HCT116 (cell line): ENCODE measurements around the gene CFAP45. TPM values are rescaled to one million over a fixed set of nuclear protein-coding genes. Genes with fewer than 3 reads are reported as not detected.

ENCODE experiments used
- ATAC-seq: fragments of 200-7000 bp; cut with Tn5 transposase; 2 replicates; pipeline ENCODE4 v1.9.1; 2020; ENCODE audit warnings: mild to moderate bottlenecking, moderate library complexity
- BruUV-seq: library from RNA; stranded (reverse); fragments of 400-500 nt; replicated peaks from 2 replicates; lab custom pipeline; 2021; lab: Mats Ljungman, UMichigan
- CTCF ChIA-PET: fragments of 300-600 bp; sonication (Branson Sonifier 250); formaldehyde crosslinking; loops from one replicate; lab custom pipeline; 2021; ENCODE audit warnings: antibody characterized with exemption; lab: Charles Lee
- POLR2A ChIA-PET: fragments of 300-600, 350-600 bp; sonication (Branson Sonifier 250); formaldehyde crosslinking; loops from one replicate; lab custom pipeline; 2021; ENCODE audit warnings: antibody characterized with exemption; lab: Charles Lee
- RAD21 ChIA-PET, 2 experiments: fragments of 300-600 bp; sonication (Branson Sonifier 250); formaldehyde crosslinking; loops; one replicate each; lab custom pipeline; 2023; ENCODE audit warnings: low total read pairs in 2 of 2; ENCODE audit not compliant: uncharacterized antibody in 2 of 2, unreplicated experiment in 2 of 2, low non-redundant PET in 1 of 2; lab: Charles Lee
- DNase-seq: peaks from one replicate; pipeline ENCODE4 v3.0.0-alpha.2; 2010; ENCODE audit warnings: low read depth, low spot score
- H2AFZ ChIP-seq: fragments of 200-600 bp; shearing (Covaris generic), sonication (generic); 2 replicates; pipeline ENCODE4 v1.6.1; 2017; ENCODE audit warnings: low read depth, mixed run types, mixed read lengths, antibody characterized with exemption, low read length; ENCODE audit not compliant: poor library complexity, severe bottlenecking
- H3K27ac ChIP-seq: 2 replicates; pipeline ENCODE4 v1.5.1; 2012; ENCODE audit warnings: low read depth, low read length
- H3K27me3 ChIP-seq: fragments of 200-600 bp; sonication (generic); 2 replicates; pipeline ENCODE4 v1.6.1; 2016; ENCODE audit warnings: mixed run types, low read length, mixed read lengths; ENCODE audit not compliant: insufficient read depth
- H3K36me3 ChIP-seq, 2 experiments: fragments of 200-500 bp in 1 of 2; fragments of 200-600 bp in 1 of 2; sonication (Bioruptor generic) in 1 of 2; sonication (generic) in 1 of 2; 2 replicates each; pipeline versions ENCODE4 v1.5.1 to v1.6.1; 2014 to 2016; ENCODE audit warnings: low read length in 2 of 2, inconsistent platforms in 1 of 2, mixed read lengths in 1 of 2, mixed run types in 1 of 2; ENCODE audit not compliant: insufficient read depth in 2 of 2, control insufficient read depth in 1 of 2
- H3K4me1 ChIP-seq, 2 experiments: fragments of 200-600 bp in 1 of 2; sonication (generic) in 1 of 2; 2 replicates each; pipeline versions ENCODE4 v1.5.1 to v1.6.1; 2012 to 2017; ENCODE audit warnings: low read length in 2 of 2, inconsistent platforms in 1 of 2, mild to moderate bottlenecking in 1 of 2, mixed read lengths in 1 of 2, mixed run types in 1 of 2, moderate library complexity in 1 of 2; ENCODE audit not compliant: insufficient read depth in 2 of 2, control insufficient read depth in 1 of 2
- H3K4me2 ChIP-seq: fragments of 200-600 bp; sonication (generic); 2 replicates; pipeline ENCODE4 v1.6.1; 2017; ENCODE audit warnings: mixed run types, low read length, mixed read lengths
- H3K4me3 ChIP-seq, 2 experiments: fragments of 200-600 bp in 1 of 2; sonication (generic) in 1 of 2; replicated peaks in 1 of 2; 2 replicates each; pipeline ENCODE4 v1.5.1; 2011 to 2016; ENCODE audit warnings: low read length in 2 of 2, control low read depth in 1 of 2, low read depth in 1 of 2, mild to moderate bottlenecking in 1 of 2, mixed read lengths in 1 of 2, mixed run types in 1 of 2
- H3K79me2 ChIP-seq: fragments of 200-600 bp; sonication (generic); 2 replicates; pipeline ENCODE4 v1.6.1; 2017; ENCODE audit warnings: mild to moderate bottlenecking, mixed run types, low read length, moderate library complexity, mixed read lengths; ENCODE audit not compliant: insufficient read depth
- H3K9ac ChIP-seq: fragments of 200-600 bp; sonication (generic); 2 replicates; pipeline ENCODE4 v1.6.1; 2016; ENCODE audit warnings: low read length, mixed read lengths
- H3K9me2 ChIP-seq: fragments of 200-600 bp; sonication (generic), shearing (Covaris generic); 2 replicates; pipeline ENCODE4 v1.6.1; 2017; ENCODE audit warnings: mixed run types, mild to moderate bottlenecking, moderate library complexity; ENCODE audit not compliant: insufficient read depth
- H3K9me3 ChIP-seq, 2 experiments: fragments of 200-500 bp in 1 of 2; fragments of 200-600 bp in 1 of 2; sonication (Bioruptor generic) in 1 of 2; sonication (generic) in 1 of 2; 2 replicates each; pipeline ENCODE4 v1.6.1; 2014 to 2017; ENCODE audit warnings: low read length in 2 of 2, mixed read lengths in 2 of 2, inconsistent platforms in 1 of 2, low read depth in 1 of 2, mild to moderate bottlenecking in 1 of 2, mixed run types in 1 of 2, moderate library complexity in 1 of 2; ENCODE audit not compliant: control insufficient read depth in 1 of 2, insufficient read depth in 1 of 2
- H4K20me1 ChIP-seq: fragments of 200-600 bp; sonication (generic), shearing (Covaris generic); 2 replicates; pipeline ENCODE4 v1.6.1; 2017; ENCODE audit warnings: mixed run types, mild to moderate bottlenecking, moderate library complexity; ENCODE audit not compliant: insufficient read depth
- ATF3 ChIP-seq: IDR thresholded peaks from 2 replicates; pipeline ENCODE4 v1.6.1; 2012
- CTCF ChIP-seq, 3 experiments: fragments of 200-600 bp in 1 of 3; sonication (generic) in 1 of 3; IDR thresholded peaks in 2 of 3; conservative IDR thresholded peaks in 1 of 3; 2 replicates each; pipeline ENCODE4 v1.5.1; 2012 to 2017; ENCODE audit warnings: low read depth in 2 of 3, low read length in 2 of 3, antibody characterized with exemption in 1 of 3, borderline replicate concordance in 1 of 3, control low read depth in 1 of 3, mild to moderate bottlenecking in 1 of 3, mixed read lengths in 1 of 3, mixed run types in 1 of 3, moderate library complexity in 1 of 3; ENCODE audit not compliant: insufficient read depth in 1 of 3
- ELF1 ChIP-seq: IDR thresholded peaks from 2 replicates; pipeline ENCODE4 v1.6.1; 2012; ENCODE audit warnings: low read depth, borderline replicate concordance
- EZH2 ChIP-seq: fragments of 200-600 bp; sonication (generic); IDR thresholded peaks from 2 replicates; pipeline ENCODE4 v1.6.1; 2017; ENCODE audit warnings: antibody characterized with exemption, mixed run types
- FOSL1 ChIP-seq: IDR thresholded peaks from 2 replicates; pipeline ENCODE4 v1.6.1; 2012; ENCODE audit warnings: low read depth
- MAX ChIP-seq: IDR thresholded peaks from 2 replicates; pipeline ENCODE4 v1.6.1; 2012
- POLR2A ChIP-seq: IDR thresholded peaks from 2 replicates; pipeline ENCODE4 v1.7.0; 2011; ENCODE audit warnings: borderline replicate concordance; ENCODE audit not compliant: insufficient read depth, insufficient read length; ENCODE audit errors: extremely low read depth
- POLR2AphosphoS5 ChIP-seq: IDR thresholded peaks from 2 replicates; pipeline ENCODE4 v1.6.1; 2011; ENCODE audit warnings: mild to moderate bottlenecking, low read depth, low read length, moderate library complexity
- RAD21 ChIP-seq: IDR thresholded peaks from 2 replicates; pipeline ENCODE4 v1.6.1; 2012; ENCODE audit warnings: low read depth, mild to moderate bottlenecking
- SIN3A ChIP-seq: IDR thresholded peaks from 2 replicates; pipeline ENCODE4 v1.6.1; 2012; ENCODE audit warnings: low read depth
- SP1 ChIP-seq: IDR thresholded peaks from 2 replicates; pipeline ENCODE4 v1.6.1; 2012; ENCODE audit warnings: low read depth
- SRF ChIP-seq: IDR thresholded peaks from 2 replicates; pipeline ENCODE4 v1.6.1; 2012; ENCODE audit warnings: low read depth
- YY1 ChIP-seq: IDR thresholded peaks from 2 replicates; pipeline ENCODE4 v1.6.1; 2011; ENCODE audit warnings: low read length, low read depth, moderate library complexity, mild to moderate bottlenecking; ENCODE audit not compliant: insufficient replicate concordance; ENCODE audit errors: extremely low read depth
- ZNF274 ChIP-seq: fragments of 200-500 bp; sonication (Bioruptor generic); IDR thresholded peaks from 2 replicates; pipeline ENCODE4 v1.6.1; 2014; ENCODE audit warnings: mild to moderate bottlenecking, low read depth, low read length, inconsistent platforms
- intact Hi-C: fragments of 100-400 bp; cut with micrococcal nuclease; formaldehyde crosslinking; loops from 2 replicates; pipeline ENCODE4 v1.10.0; 2022
- total RNA-seq: library from RNA; stranded (reverse); gene quantifications from one replicate; pipeline ENCODE4 v1.2.1, GENCODE V29; 2021; ENCODE audit not compliant: unreplicated experiment

The CFAP45 gene
- total RNA-seq, 1 experiment from 2014 or later = 0.59 TPM

- BruUV-seq = no TSS peak
- H2AFZ ChIP-seq = no peak overlapping the region
- H3K27me3 ChIP-seq = no peaks in the 10 kb centered on the region; the same call in 1 of the 2 replicates
- ChIA-PET POLR2A (no interaction called here), CTCF (no interaction called here), RAD21 (no interaction called here)
- H3K9me2 ChIP-seq = no peaks in the 10 kb centered on the region
- H3K9me3 ChIP-seq = no peaks in the 10 kb centered on the region
- no peak overlapping the region for H3K9ac ChIP-seq
- intact Hi-C loops = no loop called here
- no peak overlapping the region for H3K27ac ChIP-seq
- no peaks in the 10 kb centered on the region for H3K79me2 ChIP-seq
- no peaks in the 10 kb centered on the region for H4K20me1 ChIP-seq
- H3K4me3 ChIP-seq = no peak overlapping the region
- H3K36me3 ChIP-seq = no peaks in the 10 kb centered on the region
- no peak overlapping the region for H3K4me2 ChIP-seq
- DNase-seq (no peak), ATAC-seq (no peak)
- TF ChIP-seq SIN3A = no peak
- H3K4me1 ChIP-seq = peaks cover under 1 to 12% of the 10 kb centered on the region in 2 experiments; a peak in 3 of 4 replicates
Observed at GRCh38 chr1:159862031-159862430, 37.9 kb downstream of the CFAP45 start.

- Histone ChIP-seq H3K36me3 (no peaks in the 10 kb centered on the region), H4K20me1 (no peaks in the 10 kb centered on the region), H3K4me2 (no peak overlapping the region), H3K27me3 (no peaks in the 10 kb centered on the region; the same call in 1 of the 2 replicates), H3K9me3 (no peaks in the 10 kb centered on the region), H3K9ac (no peak overlapping the region), H3K79me2 (no peaks in the 10 kb centered on the region), H2AFZ (no peak overlapping the region), H3K4me3 (no peak overlapping the region), H3K9me2 (no peaks in the 10 kb centered on the region), H3K4me1 (peaks cover 9 to 12% of the 10 kb centered on the region in 2 experiments), H3K27ac (no peak overlapping the region)
- ChIA-PET POLR2A (interaction anchor here (0.6 kb wide), 1 partner anchor 41 kb away, joined by 3 read pairs; no protein-coding TSS in a partner anchor), RAD21 (no interaction called here), CTCF (no interaction called here)
- TF ChIP-seq FOSL1 = no peak
- TF ChIP-seq ELF1 = no peak
- TF ChIP-seq ZNF274 = no peak
- no peak for TF ChIP-seq SRF
- TF ChIP-seq YY1 = no peak
- TF ChIP-seq SIN3A = no peak
- no peak for TF ChIP-seq CTCF (IDR thresholded peaks at IDR 0.05 in 2 of 3, conservative IDR thresholded peaks at IDR 0.05 in 1 of 3; ENCODE audit: borderline replicate concordance in 1 of 3, insufficient read depth in 1 of 3, low read depth in 2 of 3, low read length in 2 of 3)
- TF ChIP-seq EZH2 = no peak
- no peak for TF ChIP-seq SP1
- no peak for TF ChIP-seq MAX
- TF ChIP-seq POLR2AphosphoS5 = no peak
- TF ChIP-seq ATF3 = no peak
- TF ChIP-seq RAD21 = no peak
- TF ChIP-seq POLR2A = no peak
- no peak for DNase-seq
- no peak for ATAC-seq
- intact Hi-C loops = no loop called here
- no TSS peak for BruUV-seq
Observed at GRCh38 chr1:159861218-159861617, 38.7 kb downstream of the CFAP45 start.
